GM19324 (cell line): ENCODE data around the gene TOR2A.
"Not testable (repeated sequence)": the region's sequence is repeated elsewhere in the genome, so short reads cannot be mapped to it uniquely, and the experiment has no call there.

Experiments used
- ATAC-seq: cut with Tn5 transposase; IDR thresholded peaks from one replicate; pipeline ENCODE4 v1.9.1; 2021; ENCODE audit warnings: mild to moderate bottlenecking, moderate library complexity; ENCODE audit not compliant: unreplicated experiment, low FRiP score

The TOR2A gene

GRCh38 chr9:127769101-127769500, 34.0 kb upstream of the TOR2A start:
- ATAC-seq, result no peak

GRCh38 chr9:127768698-127769097, 33.6 kb upstream of the TOR2A start:
- no peak for ATAC-seq

GRCh38 chr9:127767909-127768331, 32.8 kb upstream of the TOR2A start:
- no peak for ATAC-seq

GRCh38 chr9:127767410-127767809, 32.3 kb upstream of the TOR2A start:
- ATAC-seq, result no peak

- no peak for ATAC-seq
Measured at GRCh38 chr9:127765418-127765817, 30.3 kb upstream of the TOR2A start.

- ATAC-seq, result no peak
Measured at GRCh38 chr9:127763918-127764384, 28.9 kb upstream of the TOR2A start.

GRCh38 chr9:127762111-127762676, 27.1 kb upstream of the TOR2A start:
- ATAC-seq, result no peak

GRCh38 chr9:127761491-127761956, 26.4 kb upstream of the TOR2A start:
- no peak for ATAC-seq

GRCh38 chr9:127761061-127761460, 26.0 kb upstream of the TOR2A start:
- ATAC-seq, result no peak

- ATAC-seq, result no peak
Measured at GRCh38 chr9:127758843-127759242, 23.7 kb upstream of the TOR2A start.

GRCh38 chr9:127756776-127757175, 21.7 kb upstream of the TOR2A start:
- not testable (repeated sequence) for ATAC-seq

GRCh38 chr9:127756233-127756632, 21.1 kb upstream of the TOR2A start:
- no peak for ATAC-seq

- no peak for ATAC-seq
Measured at GRCh38 chr9:127755061-127756060, 20.3 kb upstream of the TOR2A start.

GRCh38 chr9:127754099-127755060, 19.3 kb upstream of the TOR2A start:
- no peak for ATAC-seq

GRCh38 chr9:127753622-127754021, 18.5 kb upstream of the TOR2A start:
- no peak for ATAC-seq

- no peak for ATAC-seq
Measured at GRCh38 chr9:127753148-127753547, 18.1 kb upstream of the TOR2A start.

GRCh38 chr9:127751269-127752054, 16.4 kb upstream of the TOR2A start:
- ATAC-seq, result no peak

GRCh38 chr9:127749090-127749787, 14.1 kb upstream of the TOR2A start:
- ATAC-seq, result no peak

GRCh38 chr9:127746959-127747569, 12.0 kb upstream of the TOR2A start:
- ATAC-seq, result no peak
